ENCODE results near the gene IKBIP.
"Not testable (repeated sequence)": the region's sequence is repeated elsewhere in the genome, so short reads cannot be mapped to it uniquely, and the experiment has no call there.

IKBIP gene

GRCh38 chr12:98660521-98660920 is 15.9 kb upstream of the IKBIP start:
- H3K4me3 ChIP-seq (ENCODE audit: low read depth, low read length): no peak overlapping the region
- no peaks in the 10 kb centered on the region for H3K79me2 ChIP-seq (ENCODE audit: control insufficient read depth, insufficient read depth, low read length, unreplicated experiment)
- H3K27me3 ChIP-seq (ENCODE audit: insufficient read depth, low read length): no peaks in the 10 kb centered on the region
- no peak overlapping the region for H2AFZ ChIP-seq (ENCODE audit: low read length, unreplicated experiment)
- H3K4me1 ChIP-seq (ENCODE audit: control insufficient read depth, insufficient read depth, low read length, unreplicated experiment): no peaks in the 10 kb centered on the region
- peaks cover 8% of the 10 kb centered on the region for H3K36me3 ChIP-seq (ENCODE audit: insufficient read depth, low read length)
- no peak overlapping the region for H3K27ac ChIP-seq (ENCODE audit: low read depth, low read length)

GRCh38 chr12:98656289-98657101 is 11.9 kb upstream of the IKBIP start:
- Histone ChIP-seq H3K36me3 (ENCODE audit: insufficient read depth, low read length) (peaks cover 5% of the 10 kb centered on the region; the same call in 1 of the 2 replicates), H3K27me3 (ENCODE audit: insufficient read depth, low read length) (no peaks in the 10 kb centered on the region), H2AFZ (ENCODE audit: low read length, unreplicated experiment) (no peak overlapping the region), H3K27ac (ENCODE audit: low read depth, low read length) (no peak overlapping the region), H3K4me1 (ENCODE audit: control insufficient read depth, insufficient read depth, low read length, unreplicated experiment) (no peaks in the 10 kb centered on the region), H3K4me3 (ENCODE audit: low read depth, low read length) (no peak overlapping the region), H3K79me2 (ENCODE audit: control insufficient read depth, insufficient read depth, low read length, unreplicated experiment) (no peaks in the 10 kb centered on the region)

GRCh38 chr12:98653866-98654493 is 9.4 kb upstream of the IKBIP start:
- Histone ChIP-seq H3K4me1 (ENCODE audit: control insufficient read depth, insufficient read depth, low read length, unreplicated experiment) (no peaks in the 10 kb centered on the region), H3K27ac (ENCODE audit: low read depth, low read length) (no peak overlapping the region), H3K79me2 (ENCODE audit: control insufficient read depth, insufficient read depth, low read length, unreplicated experiment) (no peaks in the 10 kb centered on the region), H3K27me3 (ENCODE audit: insufficient read depth, low read length) (no peaks in the 10 kb centered on the region), H3K36me3 (ENCODE audit: insufficient read depth, low read length) (peaks cover 19% of the 10 kb centered on the region), H3K4me3 (ENCODE audit: low read depth, low read length) (no peak overlapping the region), H2AFZ (ENCODE audit: low read length, unreplicated experiment) (no peak overlapping the region)

GRCh38 chr12:98651328-98651727 is 6.7 kb upstream of the IKBIP start:
- Histone ChIP-seq H3K4me1 (ENCODE audit: control insufficient read depth, insufficient read depth, low read length, unreplicated experiment) (no peaks in the 10 kb centered on the region), H2AFZ (ENCODE audit: low read length, unreplicated experiment) (no peak overlapping the region), H3K36me3 (ENCODE audit: insufficient read depth, low read length) (peaks cover 19% of the 10 kb centered on the region; the same call in 1 of the 2 replicates), H3K27me3 (ENCODE audit: insufficient read depth, low read length) (no peaks in the 10 kb centered on the region), H3K79me2 (ENCODE audit: control insufficient read depth, insufficient read depth, low read length, unreplicated experiment) (peaks cover 23% of the 10 kb centered on the region), H3K4me3 (ENCODE audit: low read depth, low read length) (no peak overlapping the region), H3K27ac (ENCODE audit: low read depth, low read length) (no peak overlapping the region)

- Histone ChIP-seq H3K4me3 (ENCODE audit: low read depth, low read length) (peak overlapping the region; percentile 100), H3K36me3 (ENCODE audit: insufficient read depth, low read length) (peaks cover 19% of the 10 kb centered on the region; the same call in 1 of the 2 replicates), H3K4me1 (ENCODE audit: control insufficient read depth, insufficient read depth, low read length, unreplicated experiment) (peaks cover 9% of the 10 kb centered on the region), H3K79me2 (ENCODE audit: control insufficient read depth, insufficient read depth, low read length, unreplicated experiment) (peaks cover 66% of the 10 kb centered on the region), H2AFZ (ENCODE audit: low read length, unreplicated experiment) (peak overlapping the region; percentile 95), H3K27me3 (ENCODE audit: insufficient read depth, low read length) (no peaks in the 10 kb centered on the region), H3K27ac (ENCODE audit: low read depth, low read length) (peak overlapping the region; percentile 45; the same call in 1 of the 2 replicates)
Measured at GRCh38 chr12:98646294-98647090, 1.9 kb upstream of the IKBIP start.

- peaks cover 13% of the 10 kb centered on the region; the same call in 1 of the 2 replicates for H3K36me3 ChIP-seq (ENCODE audit: insufficient read depth, low read length)
- H3K27me3 ChIP-seq (ENCODE audit: insufficient read depth, low read length): no peaks in the 10 kb centered on the region
- peaks cover 9% of the 10 kb centered on the region for H3K4me1 ChIP-seq (ENCODE audit: control insufficient read depth, insufficient read depth, low read length, unreplicated experiment)
- H3K27ac ChIP-seq (ENCODE audit: low read depth, low read length): peak overlapping the region; percentile 45
- peaks cover 74% of the 10 kb centered on the region for H3K79me2 ChIP-seq (ENCODE audit: control insufficient read depth, insufficient read depth, low read length, unreplicated experiment)
- peak overlapping the region; percentile 95 for H2AFZ ChIP-seq (ENCODE audit: low read length, unreplicated experiment)
- H3K4me3 ChIP-seq (ENCODE audit: low read depth, low read length): peak overlapping the region; percentile 100
Measured at GRCh38 chr12:98645572-98646067, 1.0 kb upstream of the IKBIP start.

- Histone ChIP-seq H3K4me3 (ENCODE audit: low read depth, low read length) (peak overlapping the region; percentile 100), H3K27ac (ENCODE audit: low read depth, low read length) (peak overlapping the region; percentile 92), H2AFZ (ENCODE audit: low read length, unreplicated experiment) (peak overlapping the region; percentile 80), H3K4me1 (ENCODE audit: control insufficient read depth, insufficient read depth, low read length, unreplicated experiment) (peaks cover 9% of the 10 kb centered on the region), H3K36me3 (ENCODE audit: insufficient read depth, low read length) (peaks cover 9% of the 10 kb centered on the region; the same call in 1 of the 2 replicates), H3K79me2 (ENCODE audit: control insufficient read depth, insufficient read depth, low read length, unreplicated experiment) (peaks cover 85% of the 10 kb centered on the region), H3K27me3 (ENCODE audit: insufficient read depth, low read length) (no peaks in the 10 kb centered on the region)
Measured at GRCh38 chr12:98644433-98644711, 216 bp downstream of the IKBIP start.

GRCh38 chr12:98642801-98643200 is 1.8 kb downstream of the IKBIP start:
- H3K79me2 ChIP-seq (ENCODE audit: control insufficient read depth, insufficient read depth, low read length, unreplicated experiment): peaks cover 93% of the 10 kb centered on the region
- H2AFZ ChIP-seq (ENCODE audit: low read length, unreplicated experiment); H3K27ac ChIP-seq (ENCODE audit: low read depth, low read length); H3K4me1 ChIP-seq (ENCODE audit: control insufficient read depth, insufficient read depth, low read length, unreplicated experiment); H3K36me3 ChIP-seq (ENCODE audit: insufficient read depth, low read length); H3K27me3 ChIP-seq (ENCODE audit: insufficient read depth, low read length): not testable (repeated sequence)
- peak overlapping the region; percentile 100 for H3K4me3 ChIP-seq (ENCODE audit: low read depth, low read length)

- H3K4me3 ChIP-seq (ENCODE audit: low read depth, low read length): no peak overlapping the region
- H3K27me3 ChIP-seq (ENCODE audit: insufficient read depth, low read length): no peaks in the 10 kb centered on the region
- no peak overlapping the region for H2AFZ ChIP-seq (ENCODE audit: low read length, unreplicated experiment)
- peaks cover 90% of the 10 kb centered on the region for H3K79me2 ChIP-seq (ENCODE audit: control insufficient read depth, insufficient read depth, low read length, unreplicated experiment)
- H3K36me3 ChIP-seq (ENCODE audit: insufficient read depth, low read length): no peaks in the 10 kb centered on the region
- H3K27ac ChIP-seq (ENCODE audit: low read depth, low read length): no peak overlapping the region
- peaks cover 28% of the 10 kb centered on the region for H3K4me1 ChIP-seq (ENCODE audit: control insufficient read depth, insufficient read depth, low read length, unreplicated experiment)
Measured at GRCh38 chr12:98639491-98639890, 5.1 kb downstream of the IKBIP start.

GRCh38 chr12:98638009-98638408 is 6.6 kb downstream of the IKBIP start:
- peaks cover 28% of the 10 kb centered on the region for H3K4me1 ChIP-seq (ENCODE audit: control insufficient read depth, insufficient read depth, low read length, unreplicated experiment)
- H2AFZ ChIP-seq (ENCODE audit: low read length, unreplicated experiment): no peak overlapping the region
- no peaks in the 10 kb centered on the region for H3K27me3 ChIP-seq (ENCODE audit: insufficient read depth, low read length)
- H3K36me3 ChIP-seq (ENCODE audit: insufficient read depth, low read length): peaks cover 1% of the 10 kb centered on the region; the same call in 1 of the 2 replicates
- H3K4me3 ChIP-seq (ENCODE audit: low read depth, low read length): no peak overlapping the region
- no peak overlapping the region for H3K27ac ChIP-seq (ENCODE audit: low read depth, low read length)
- H3K79me2 ChIP-seq (ENCODE audit: control insufficient read depth, insufficient read depth, low read length, unreplicated experiment): peaks cover 89% of the 10 kb centered on the region
